GM23338 (cell line): ENCODE results near the gene C15orf62.

Experiments
- CREB1 ChIP-seq: fragments of 250-450 bp; sonication (Bioruptor Pico); IDR thresholded peaks from 2 replicates; pipeline ENCODE4 v1.5.0; 2020; ENCODE audit warnings: low read depth, mild to moderate bottlenecking, moderate library complexity
- CTCF ChIP-seq, 2 experiments: fragments of 200-600 bp in 1 of 2; sonication (generic) in 1 of 2; conservative IDR thresholded peaks; 2 replicates each; pipeline versions ENCODE4 v1.5.1 to v1.6.1; 2016 to 2017; ENCODE audit warnings: antibody characterized with exemption in 2 of 2, low read depth in 2 of 2, mild to moderate bottlenecking in 2 of 2, moderate library complexity in 1 of 2
- EZH2 ChIP-seq: fragments of 200-600 bp; sonication (generic); IDR thresholded peaks from one replicate; pipeline ENCODE4 v1.8.0; 2017; ENCODE audit warnings: antibody characterized with exemption, mild to moderate bottlenecking, low read depth; ENCODE audit not compliant: unreplicated experiment
- EZH2phosphoT487 ChIP-seq: fragments of 200-600 bp; sonication (generic); IDR thresholded peaks from one replicate; pipeline ENCODE4 v1.8.1; 2018; ENCODE audit warnings: antibody characterized with exemption; ENCODE audit not compliant: unreplicated experiment
- JUNB ChIP-seq: IDR thresholded peaks from one replicate; pipeline ENCODE4 v1.6.1; 2016; ENCODE audit warnings: antibody characterized with exemption; ENCODE audit not compliant: unreplicated experiment
- POLR2AphosphoS5 ChIP-seq: IDR thresholded peaks from 2 replicates; pipeline ENCODE4 v1.6.1; 2016; ENCODE audit warnings: antibody characterized with exemption, low read depth
- REST ChIP-seq: IDR thresholded peaks from one replicate; pipeline ENCODE4 v1.6.1; 2018; ENCODE audit warnings: antibody characterized with exemption; ENCODE audit not compliant: unreplicated experiment
- STAT1 ChIP-seq: IDR thresholded peaks from one replicate; pipeline ENCODE4 v1.6.1; 2016; ENCODE audit warnings: antibody characterized with exemption; ENCODE audit not compliant: unreplicated experiment
- ZNF331 ChIP-seq: fragments of 250-450 bp; sonication (Bioruptor Pico); IDR thresholded peaks from 2 replicates; pipeline ENCODE4 v1.5.0; 2020; ENCODE audit warnings: low read depth, mild to moderate bottlenecking, moderate library complexity

GRCh38 chr15:40746916-40747418 lies 22.8 kb upstream of the C15orf62 start:
- TF ChIP-seq CTCF (conservative IDR thresholded peaks at IDR 0.05; ENCODE audit: low read depth in 2 of 2) (no peak), POLR2AphosphoS5 (no peak), EZH2phosphoT487 (no peak), REST (no peak), ZNF331 (no peak), CREB1 (CRISPR knock-in tag) (no peak), EZH2 (no peak), STAT1 (no peak), JUNB (no peak)
